Astrocyte (in vitro differentiated cells and primary cell): ENCODE data around the gene TMEM232. TPM values are rescaled to one million over a fixed set of nuclear protein-coding genes. Genes with fewer than 3 reads are reported as not detected.

Experiments used
- DNase-seq: peaks from one replicate; pipeline ENCODE4 v3.0.0-alpha.2; 2010; ENCODE audit warnings: low read depth
- FAIRE-seq: peaks from 2 replicates; lab custom pipeline; 2011; peaks lifted over from hg19 to GRCh38; lab: Jason Lieb, UNC
- H2AFZ ChIP-seq: 2 replicates; pipeline ENCODE4 v1.6.0; 2012; ENCODE audit warnings: low read depth, low read length, inconsistent platforms
- H3K27ac ChIP-seq: 2 replicates; pipeline ENCODE4 v1.5.1; 2011; ENCODE audit warnings: low read depth, low read length, inconsistent platforms
- H3K27me3 ChIP-seq: 2 replicates; pipeline ENCODE4 v1.6.0; 2011; ENCODE audit warnings: low read length, inconsistent platforms; ENCODE audit not compliant: insufficient read depth
- H3K36me3 ChIP-seq: 2 replicates; pipeline ENCODE4 v1.5.1; 2011; ENCODE audit warnings: low read length, inconsistent platforms; ENCODE audit not compliant: insufficient read depth
- H3K4me1 ChIP-seq: 2 replicates; pipeline ENCODE4 v1.5.1; 2011; ENCODE audit warnings: low read length, inconsistent platforms; ENCODE audit not compliant: insufficient read depth
- H3K4me2 ChIP-seq: 2 replicates; pipeline ENCODE4 v1.6.0; 2012; ENCODE audit warnings: low read length, inconsistent platforms
- H3K4me3 ChIP-seq: 2 replicates; pipeline ENCODE4 v1.5.1; 2011; ENCODE audit warnings: low read depth, mild to moderate bottlenecking, low read length, inconsistent platforms; ENCODE audit not compliant: insufficient read depth
- H3K79me2 ChIP-seq: 2 replicates; pipeline ENCODE4 v1.6.0; 2012; ENCODE audit warnings: mild to moderate bottlenecking, low read length, inconsistent platforms; ENCODE audit not compliant: insufficient read depth
- H3K9ac ChIP-seq: 2 replicates; pipeline ENCODE4 v1.6.0; 2012; ENCODE audit warnings: mild to moderate bottlenecking, low read length, inconsistent platforms
- H3K9me3 ChIP-seq: 2 replicates; pipeline ENCODE4 v1.5.1; 2012; ENCODE audit warnings: low read depth, mild to moderate bottlenecking, low read length, inconsistent platforms; ENCODE audit not compliant: insufficient read depth
- H4K20me1 ChIP-seq: 2 replicates; pipeline ENCODE4 v1.6.0; 2012; ENCODE audit warnings: low read length, inconsistent platforms; ENCODE audit not compliant: insufficient read depth
- H3K27ac Mint-ChIP-seq: one replicate; pipeline ENCODE4 v1.8.0; 2021; ENCODE audit warnings: mild to moderate bottlenecking, mixed read lengths; ENCODE audit not compliant: unreplicated experiment
- H3K27me3 Mint-ChIP-seq: one replicate; pipeline ENCODE4 v1.8.0; 2021; ENCODE audit warnings: low read depth, mixed read lengths; ENCODE audit not compliant: unreplicated experiment
- H3K36me3 Mint-ChIP-seq: one replicate; pipeline ENCODE4 v1.8.0; 2021; ENCODE audit warnings: low read depth, mixed read lengths; ENCODE audit not compliant: unreplicated experiment
- H3K4me1 Mint-ChIP-seq: one replicate; pipeline ENCODE4 v1.8.0; 2021; ENCODE audit warnings: low read depth, mixed read lengths; ENCODE audit not compliant: unreplicated experiment
- H3K4me3 Mint-ChIP-seq: one replicate; pipeline ENCODE4 v1.8.0; 2021; ENCODE audit warnings: mild to moderate bottlenecking, moderate library complexity, mixed read lengths; ENCODE audit not compliant: unreplicated experiment
- H3K9me3 Mint-ChIP-seq: one replicate; pipeline ENCODE4 v1.8.0; 2021; ENCODE audit warnings: mild to moderate bottlenecking, mixed read lengths; ENCODE audit not compliant: unreplicated experiment
- EZH2 ChIP-seq: IDR thresholded peaks from 2 replicates; pipeline ENCODE4 v1.6.1; 2012; ENCODE audit warnings: mild to moderate bottlenecking, low read length, inconsistent platforms; ENCODE audit not compliant: insufficient read depth
- total RNA-seq: library from RNA; stranded (reverse); gene quantifications from 2 replicates; pipeline ENCODE4 v1.2.1, GENCODE V29; 2021
- TF ChIP-seq, protein P1 (sequence below): IDR thresholded peaks from 2 replicates; pipeline ENCODE4 v1.5.1; 2011; ENCODE audit warnings: low read depth, mild to moderate bottlenecking, inconsistent platforms, low read length, moderate library complexity; ENCODE audit not compliant: insufficient read depth

The TMEM232 gene
- total RNA-seq, 1 donor from 2014 or later: 1.4 TPM

DNA sequence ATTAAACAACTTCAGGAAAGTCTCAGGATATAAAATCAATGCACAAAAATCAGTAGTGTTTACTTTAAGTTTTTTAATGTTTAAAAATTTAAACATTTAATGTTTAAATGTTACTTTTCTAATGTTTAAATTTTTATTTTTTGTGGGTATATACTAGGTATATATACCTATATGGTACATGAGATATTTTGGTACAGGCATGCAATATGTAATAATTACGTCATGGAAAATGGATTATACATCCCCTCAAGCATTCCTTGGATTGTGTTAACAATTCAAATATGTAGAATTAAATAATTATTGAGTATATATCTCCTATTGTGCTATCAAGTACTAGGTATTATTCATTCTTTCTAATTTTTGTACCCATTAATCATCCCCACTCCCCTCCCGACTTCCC, 291.3 kb downstream of the TMEM232 start:
- no peak for FAIRE-seq
- H3K27ac ChIP-seq: no peak overlapping the region
- H3K79me2 ChIP-seq: no peaks in the 10 kb centered on the region
- no peaks in the 10 kb centered on the region for H3K27me3 ChIP-seq
- DNase-seq: no peak
- H3K27me3 Mint-ChIP-seq: no peaks in the 10 kb centered on the region
- H3K4me1 Mint-ChIP-seq: no peaks in the 10 kb centered on the region
- H4K20me1 ChIP-seq: no peaks in the 10 kb centered on the region
- H3K9ac ChIP-seq: no peak overlapping the region
- H3K27ac Mint-ChIP-seq: no peak overlapping the region
- no peaks in the 10 kb centered on the region for H3K4me1 ChIP-seq
- H2AFZ ChIP-seq: no peak overlapping the region
- H3K4me3 ChIP-seq: no peak overlapping the region
- peaks cover 2% of the 10 kb centered on the region for H3K9me3 Mint-ChIP-seq
- H3K9me3 ChIP-seq: no peaks in the 10 kb centered on the region
- H3K4me3 Mint-ChIP-seq: no peak overlapping the region
- H3K36me3 Mint-ChIP-seq: no peaks in the 10 kb centered on the region
- H3K4me2 ChIP-seq: no peak overlapping the region
- H3K36me3 ChIP-seq: no peaks in the 10 kb centered on the region
- TF ChIP-seq EZH2: no peak
- TF ChIP-seq, protein P1, sequence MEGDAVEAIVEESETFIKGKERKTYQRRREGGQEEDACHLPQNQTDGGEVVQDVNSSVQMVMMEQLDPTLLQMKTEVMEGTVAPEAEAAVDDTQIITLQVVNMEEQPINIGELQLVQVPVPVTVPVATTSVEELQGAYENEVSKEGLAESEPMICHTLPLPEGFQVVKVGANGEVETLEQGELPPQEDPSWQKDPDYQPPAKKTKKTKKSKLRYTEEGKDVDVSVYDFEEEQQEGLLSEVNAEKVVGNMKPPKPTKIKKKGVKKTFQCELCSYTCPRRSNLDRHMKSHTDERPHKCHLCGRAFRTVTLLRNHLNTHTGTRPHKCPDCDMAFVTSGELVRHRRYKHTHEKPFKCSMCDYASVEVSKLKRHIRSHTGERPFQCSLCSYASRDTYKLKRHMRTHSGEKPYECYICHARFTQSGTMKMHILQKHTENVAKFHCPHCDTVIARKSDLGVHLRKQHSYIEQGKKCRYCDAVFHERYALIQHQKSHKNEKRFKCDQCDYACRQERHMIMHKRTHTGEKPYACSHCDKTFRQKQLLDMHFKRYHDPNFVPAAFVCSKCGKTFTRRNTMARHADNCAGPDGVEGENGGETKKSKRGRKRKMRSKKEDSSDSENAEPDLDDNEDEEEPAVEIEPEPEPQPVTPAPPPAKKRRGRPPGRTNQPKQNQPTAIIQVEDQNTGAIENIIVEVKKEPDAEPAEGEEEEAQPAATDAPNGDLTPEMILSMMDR: no peak

DNA sequence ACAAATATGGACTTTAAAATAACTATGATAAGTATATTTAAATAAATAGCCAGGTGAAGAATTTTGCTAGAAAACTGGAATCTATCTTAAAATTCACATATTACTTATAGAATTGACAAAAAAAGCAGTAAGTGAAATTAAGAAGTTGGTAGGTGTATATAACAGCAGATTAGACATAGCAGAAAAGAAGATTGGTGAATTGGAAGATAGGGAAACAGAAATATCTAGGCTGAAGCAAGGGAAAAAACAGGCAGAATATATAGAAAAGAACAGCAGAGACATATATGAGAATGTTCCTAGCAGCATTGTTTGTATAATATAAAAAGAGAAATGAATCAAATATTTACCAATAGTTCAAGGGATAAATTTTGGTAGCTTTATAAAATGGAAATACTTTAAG, 294.9 kb downstream of the TMEM232 start:
- Mint-ChIP-seq H3K27ac (no peak overlapping the region), H3K4me3 (no peak overlapping the region), H3K4me1 (no peaks in the 10 kb centered on the region), H3K9me3 (peaks cover 2% of the 10 kb centered on the region), H3K27me3 (no peaks in the 10 kb centered on the region), H3K36me3 (no peaks in the 10 kb centered on the region)
- no peaks in the 10 kb centered on the region for H3K9me3 ChIP-seq
- no peaks in the 10 kb centered on the region for H3K36me3 ChIP-seq
- TF ChIP-seq, protein P1: no peak
- TF ChIP-seq EZH2: no peak
- no peak overlapping the region for H3K9ac ChIP-seq
- H3K4me2 ChIP-seq: no peak overlapping the region
- no peaks in the 10 kb centered on the region for H3K27me3 ChIP-seq
- H2AFZ ChIP-seq: no peak overlapping the region
- FAIRE-seq (no peak), DNase-seq (no peak)
- H3K79me2 ChIP-seq: no peaks in the 10 kb centered on the region
- no peaks in the 10 kb centered on the region for H3K4me1 ChIP-seq
- no peak overlapping the region for H3K4me3 ChIP-seq
- no peak overlapping the region for H3K27ac ChIP-seq
- no peaks in the 10 kb centered on the region for H4K20me1 ChIP-seq

DNA sequence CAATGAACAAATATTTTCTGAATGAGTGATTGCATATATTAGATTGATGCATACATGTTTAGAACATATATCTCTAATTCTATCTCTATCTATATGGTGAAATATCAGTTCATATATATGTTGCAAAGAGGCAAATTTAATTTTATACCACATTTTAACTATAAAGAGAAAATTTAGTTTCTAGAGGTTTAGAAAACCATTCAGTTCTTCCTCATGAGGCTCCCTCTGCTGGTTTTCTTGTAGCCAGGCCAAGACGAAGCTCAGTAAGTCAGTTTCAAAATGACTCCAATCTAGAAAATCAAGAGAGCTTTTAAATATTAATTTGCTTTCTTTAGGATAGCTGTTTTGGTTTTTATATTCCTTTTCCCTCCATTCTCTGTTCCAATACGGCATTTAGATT, 312.1 kb downstream of the TMEM232 start:
- H2AFZ ChIP-seq: no peak overlapping the region
- H3K9ac ChIP-seq: no peak overlapping the region
- H3K9me3 Mint-ChIP-seq: no peaks in the 10 kb centered on the region
- no peaks in the 10 kb centered on the region for H3K27me3 ChIP-seq
- peaks cover 4% of the 10 kb centered on the region for H3K4me1 ChIP-seq
- no peaks in the 10 kb centered on the region for H3K79me2 ChIP-seq
- H3K4me3 Mint-ChIP-seq: no peak overlapping the region
- no peaks in the 10 kb centered on the region for H4K20me1 ChIP-seq
- no peak for TF ChIP-seq EZH2
- TF ChIP-seq, protein P1: peak; percentile 38
- no peak overlapping the region for H3K27ac ChIP-seq
- H3K27ac Mint-ChIP-seq: no peak overlapping the region
- H3K9me3 ChIP-seq: no peaks in the 10 kb centered on the region
- no peaks in the 10 kb centered on the region for H3K27me3 Mint-ChIP-seq
- H3K4me2 ChIP-seq: no peak overlapping the region
- H3K4me3 ChIP-seq: no peak overlapping the region
- DNase-seq (peak; percentile 19), FAIRE-seq (peak; percentile 17)
- H3K36me3 Mint-ChIP-seq: no peaks in the 10 kb centered on the region
- peaks cover 7% of the 10 kb centered on the region for H3K4me1 Mint-ChIP-seq
- H3K36me3 ChIP-seq: no peaks in the 10 kb centered on the region
